D721Med (cell line): ENCODE measurements around the gene HES4.
"Not testable (repeated sequence)": the region's sequence is repeated elsewhere in the genome, so short reads cannot be mapped to it uniquely, and the experiment has no call there.

Source experiments
- DNase-seq: peaks from one replicate; pipeline ENCODE4 v3.0.0; 2011; ENCODE audit warnings: low spot score; ENCODE audit not compliant: insufficient read length
- FAIRE-seq: peaks from 2 replicates; lab custom pipeline; 2011; peaks lifted over from hg19 to GRCh38; lab: Jason Lieb, UNC
- TF ChIP-seq, protein P1 (sequence below): IDR thresholded peaks from 2 replicates; pipeline ENCODE4 v1.5.1; 2012; ENCODE audit warnings: mild to moderate bottlenecking, control low read depth; ENCODE audit not compliant: insufficient read depth; ENCODE audit errors: missing control alignments

HES4 gene

DNA sequence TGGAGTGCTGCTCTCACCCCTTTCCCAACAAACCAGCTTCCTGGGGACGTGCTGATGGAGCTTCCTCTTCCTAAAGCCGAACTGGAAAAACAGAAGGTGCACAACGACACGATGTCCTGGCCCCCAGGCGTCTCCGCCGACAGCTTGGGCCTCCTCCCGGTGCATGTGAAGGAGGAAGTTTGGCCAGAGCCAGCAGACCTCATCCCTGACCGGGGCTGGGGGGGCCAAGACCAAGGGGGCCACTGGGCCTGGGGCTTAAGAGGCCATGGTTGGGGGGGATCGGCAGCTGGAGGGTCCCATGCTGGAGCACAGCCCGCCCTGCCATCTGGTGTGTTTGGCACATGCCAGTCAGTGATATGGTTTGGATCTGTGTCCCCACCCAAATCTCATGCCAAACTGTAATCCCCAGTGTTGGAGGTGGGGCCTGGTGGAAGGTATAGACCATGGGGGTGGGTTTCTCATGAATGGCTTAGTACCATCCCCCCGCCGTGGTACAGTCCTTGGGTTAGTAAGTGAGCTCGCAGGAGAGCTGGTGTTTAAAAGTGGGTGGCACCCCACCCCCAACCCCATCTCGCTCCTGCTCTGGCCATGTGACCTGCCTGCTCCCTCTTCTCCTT, 6.4 kb downstream of the HES4 start:
- TF ChIP-seq, protein P1, sequence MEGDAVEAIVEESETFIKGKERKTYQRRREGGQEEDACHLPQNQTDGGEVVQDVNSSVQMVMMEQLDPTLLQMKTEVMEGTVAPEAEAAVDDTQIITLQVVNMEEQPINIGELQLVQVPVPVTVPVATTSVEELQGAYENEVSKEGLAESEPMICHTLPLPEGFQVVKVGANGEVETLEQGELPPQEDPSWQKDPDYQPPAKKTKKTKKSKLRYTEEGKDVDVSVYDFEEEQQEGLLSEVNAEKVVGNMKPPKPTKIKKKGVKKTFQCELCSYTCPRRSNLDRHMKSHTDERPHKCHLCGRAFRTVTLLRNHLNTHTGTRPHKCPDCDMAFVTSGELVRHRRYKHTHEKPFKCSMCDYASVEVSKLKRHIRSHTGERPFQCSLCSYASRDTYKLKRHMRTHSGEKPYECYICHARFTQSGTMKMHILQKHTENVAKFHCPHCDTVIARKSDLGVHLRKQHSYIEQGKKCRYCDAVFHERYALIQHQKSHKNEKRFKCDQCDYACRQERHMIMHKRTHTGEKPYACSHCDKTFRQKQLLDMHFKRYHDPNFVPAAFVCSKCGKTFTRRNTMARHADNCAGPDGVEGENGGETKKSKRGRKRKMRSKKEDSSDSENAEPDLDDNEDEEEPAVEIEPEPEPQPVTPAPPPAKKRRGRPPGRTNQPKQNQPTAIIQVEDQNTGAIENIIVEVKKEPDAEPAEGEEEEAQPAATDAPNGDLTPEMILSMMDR = no peak
- FAIRE-seq (no peak), DNase-seq (no peak)

DNA sequence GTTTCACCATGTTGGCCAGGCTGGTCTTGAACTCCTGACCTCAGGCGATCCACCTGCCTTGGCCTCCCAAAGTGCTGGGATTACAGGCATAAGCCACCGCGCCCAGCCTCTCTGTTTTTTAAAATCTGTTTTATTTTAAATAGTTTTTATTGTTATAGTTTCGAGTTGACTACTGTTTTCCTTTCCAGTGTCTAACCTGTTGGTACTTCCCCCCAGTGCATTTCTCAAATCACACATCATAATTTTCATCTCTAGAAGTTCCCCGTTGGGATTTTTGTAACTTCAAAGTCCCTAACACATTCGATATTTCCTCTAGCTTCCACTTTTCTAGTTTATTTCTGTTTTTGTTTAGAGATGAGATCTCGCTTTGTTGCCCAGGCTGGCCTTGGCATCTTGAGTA, 7.5 kb downstream of the HES4 start:
- TF ChIP-seq, protein P1 = no peak

DNA sequence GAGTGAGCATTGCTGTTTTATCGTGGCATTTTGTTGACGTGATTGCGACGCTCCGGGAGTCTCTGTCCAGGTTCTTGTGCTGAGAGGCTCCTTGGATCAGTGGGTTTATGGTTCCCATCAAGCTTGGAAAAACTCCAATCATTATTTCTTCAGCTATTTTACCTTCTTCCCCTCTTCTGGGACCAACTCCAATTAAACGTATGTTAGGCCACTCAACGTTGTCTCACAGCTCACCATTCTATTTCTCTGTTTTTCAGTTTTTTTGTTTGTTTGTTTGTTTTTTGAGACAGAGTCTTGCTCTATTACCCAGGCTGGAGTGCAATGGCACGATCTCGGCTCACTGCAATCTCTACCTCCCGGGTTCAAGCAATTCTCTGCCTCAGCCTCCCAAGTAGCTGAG, 8.0 kb downstream of the HES4 start:
- FAIRE-seq = no peak

More for the DNA sequence above, 7.5 kb downstream of the HES4 start:
- FAIRE-seq = no peak
- no peak for DNase-seq

DNA sequence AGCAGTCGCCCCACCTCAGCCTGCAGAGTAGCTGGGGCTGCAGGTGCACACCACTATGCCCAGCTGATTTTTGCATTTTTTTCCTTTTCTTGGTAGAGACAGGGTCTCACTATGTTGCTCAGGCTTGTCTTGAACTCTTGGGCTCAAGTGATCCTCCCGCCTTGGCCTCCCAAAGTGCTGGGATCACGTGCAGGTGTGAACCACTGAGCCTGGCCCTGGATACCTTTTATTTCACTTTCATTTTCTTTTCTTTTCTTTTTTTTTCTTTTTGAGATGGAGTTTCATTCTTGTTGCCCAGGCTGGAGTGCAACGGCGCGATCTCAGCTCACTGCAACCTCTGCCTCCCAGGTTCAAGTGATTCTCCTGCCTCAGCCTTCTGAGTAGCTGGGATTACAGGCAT, 8.6 kb downstream of the HES4 start:
- DNase-seq, FAIRE-seq: not testable (repeated sequence)

More for the DNA sequence above, 8.0 kb downstream of the HES4 start:
- TF ChIP-seq, protein P1 = no peak
- DNase-seq = no peak

DNA sequence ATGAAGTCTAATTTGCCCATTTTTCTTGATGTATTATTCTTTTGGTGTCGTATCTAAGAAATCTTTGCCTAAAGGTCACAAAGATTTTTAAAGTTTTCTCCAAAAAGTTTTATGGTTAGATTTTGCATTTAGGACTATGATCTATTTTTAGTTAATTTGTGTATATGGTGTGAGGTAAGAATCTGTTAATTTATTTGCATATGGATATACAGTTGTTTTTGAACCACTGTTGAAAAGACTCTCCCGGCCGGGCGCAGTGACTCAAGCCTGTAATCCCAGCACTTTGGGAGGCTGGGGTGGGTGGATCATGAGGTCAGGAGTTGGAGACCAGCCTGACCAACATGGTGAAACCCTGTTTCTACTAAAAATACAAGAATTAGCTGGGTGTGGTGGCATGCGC, 11.8 kb downstream of the HES4 start:
- not testable (repeated sequence) for FAIRE-seq, DNase-seq

DNA sequence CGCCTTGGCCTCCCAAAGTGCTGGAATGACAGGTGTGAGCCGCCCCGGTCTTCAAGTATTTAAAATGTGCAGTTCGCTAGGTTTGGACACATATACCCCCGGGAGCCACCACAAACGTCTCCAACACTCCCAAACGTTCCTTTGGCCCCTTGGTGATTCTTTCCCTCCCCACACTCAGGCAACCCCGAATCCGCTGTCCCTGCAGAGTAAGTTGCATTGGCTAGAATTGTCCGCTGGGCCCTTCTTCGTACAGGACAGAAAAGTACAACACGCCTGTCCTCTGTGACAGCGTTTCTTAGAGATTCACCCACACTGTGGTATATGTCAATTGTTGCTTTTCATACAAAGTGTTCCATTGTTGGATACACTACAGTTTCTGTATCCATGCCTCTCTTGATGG, 14.8 kb downstream of the HES4 start:
- no peak for FAIRE-seq
- DNase-seq = no peak
- TF ChIP-seq, protein P1 = no peak

DNA sequence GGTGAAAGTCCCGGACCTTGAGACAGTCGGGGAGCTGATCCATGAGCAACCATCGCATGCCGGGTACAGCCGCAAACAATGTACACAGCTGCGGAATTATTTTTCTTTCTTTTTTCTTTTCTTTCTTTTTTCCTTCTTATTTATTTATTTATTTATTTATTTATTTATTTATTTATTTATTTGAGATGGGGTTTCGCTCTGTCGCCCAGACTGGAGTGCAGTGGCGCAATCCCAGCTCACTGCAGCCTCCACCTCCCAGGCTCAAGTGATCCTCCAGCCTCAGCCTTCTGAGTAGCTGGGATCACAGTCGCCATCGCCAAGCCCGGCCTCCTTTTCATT, 15.5 kb downstream of the HES4 start:
- FAIRE-seq = no peak
- TF ChIP-seq, protein P1 = no peak

DNA sequence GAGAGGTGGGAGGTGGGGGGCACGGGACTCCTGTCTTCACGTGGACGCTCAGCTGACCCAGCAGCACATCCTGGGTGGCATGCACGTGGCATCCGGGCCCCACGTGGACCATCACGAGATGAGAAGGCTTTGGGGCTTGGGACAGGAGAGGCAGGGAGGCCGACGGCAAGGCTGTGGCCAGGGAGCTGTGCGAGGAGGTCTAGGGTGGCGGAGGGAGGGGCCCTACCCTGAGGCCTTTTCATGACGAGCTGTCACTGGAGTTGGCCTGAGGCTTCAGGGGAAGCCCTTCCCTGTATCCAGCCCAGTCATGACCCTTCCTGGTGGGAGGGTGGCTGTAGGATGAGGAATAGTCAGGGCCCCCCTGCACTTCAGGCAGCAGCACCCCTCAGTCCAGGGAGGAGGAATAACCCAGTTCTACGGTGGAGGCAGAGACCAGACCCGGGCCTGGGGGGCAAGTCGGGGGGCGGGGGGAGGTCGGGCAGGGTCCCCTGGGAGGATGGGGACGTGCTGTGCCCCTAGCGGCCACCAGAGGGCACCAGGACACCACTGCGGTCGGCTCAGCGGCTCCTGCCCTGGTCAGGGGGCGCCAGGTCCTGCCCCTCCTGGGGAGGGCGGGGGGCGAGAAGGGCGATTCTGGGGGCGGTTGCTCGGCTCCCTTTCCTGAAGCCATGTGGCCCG, 16.0 kb downstream of the HES4 start:
- no peak for FAIRE-seq
- TF ChIP-seq, protein P1 = peak; percentile 52
- peak; percentile 70 for DNase-seq

More for the DNA sequence above, 15.5 kb downstream of the HES4 start:
- no peak for DNase-seq
